Right renal pelvis (tissue), 4 donors: ENCODE measurements around the gene PCBP1. TPM values are rescaled to one million over a fixed set of nuclear protein-coding genes. Genes with fewer than 3 reads are reported as not detected.
A peak's percentile ranks its signal among the peaks of the same experiment; 100 is the strongest.
"Not testable (repeated sequence)": the region's sequence is repeated elsewhere in the genome, so short reads cannot be mapped to it uniquely, and the experiment has no call there.

Experiments used
- DNase-seq, 4 donors: peaks; one replicate each; pipeline ENCODE4 v3.0.0-alpha.2; 2013; ENCODE audit warnings: low read depth in 4 of 4, low spot score in 3 of 4, missing footprints in 1 of 4
- polyA plus RNA-seq, 4 donors: library from polyadenylated mRNA; unstranded; fragments of 120-200 nt; gene quantifications; one replicate each; pipeline ENCODE4 v1.2.1, GENCODE V29; 2013; ENCODE audit not compliant: insufficient read length in 4 of 4

The PCBP1 gene
- polyA plus RNA-seq, result 100 to 1,000 TPM; 298 to 339 (median 319) TPM

DNA sequence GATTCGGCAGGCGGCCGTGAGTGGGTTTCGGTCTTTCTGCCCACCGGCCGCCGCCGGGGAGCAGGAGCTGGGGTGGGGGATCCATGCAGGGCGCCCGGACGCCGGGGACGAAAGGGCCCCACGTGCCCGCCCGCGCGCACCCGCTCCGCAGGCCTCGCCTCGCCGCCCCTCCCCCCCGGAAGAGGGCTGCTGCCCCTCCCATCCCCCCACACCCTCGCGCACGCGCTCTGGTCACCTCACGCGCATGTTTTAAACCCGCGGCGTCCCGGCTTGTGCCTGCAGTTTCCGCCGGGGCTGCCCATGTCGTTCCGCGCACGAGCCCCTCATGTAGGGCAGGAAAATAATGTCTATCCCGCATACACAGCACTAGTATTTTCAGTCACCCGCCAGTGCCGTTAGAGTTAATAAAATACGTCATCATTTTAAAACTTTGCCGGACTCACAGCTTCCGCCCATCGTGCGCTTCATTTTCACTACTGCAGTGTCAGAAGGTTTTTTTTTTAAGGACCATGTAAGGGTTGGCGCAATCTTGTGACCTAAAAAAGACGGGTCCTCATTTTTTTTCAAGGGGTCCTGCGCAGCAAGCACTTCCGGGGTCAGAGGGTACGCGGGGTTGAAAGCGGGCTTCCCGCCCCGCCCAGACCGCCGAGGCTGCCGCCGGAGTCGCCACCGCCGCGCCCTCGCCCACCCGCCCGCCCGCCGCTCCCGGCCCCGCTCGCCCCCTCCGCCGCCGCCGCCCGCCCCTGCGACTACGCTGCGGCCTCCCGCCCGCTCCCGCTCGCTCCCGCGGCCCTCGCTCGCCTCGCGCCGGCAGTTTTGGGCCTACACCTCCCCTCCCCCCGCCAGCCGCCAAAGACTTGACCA lies at the start of gene PCBP1:
TSS of gene PCBP1 (plus strand) at position 640 of the 864 bp plus-strand sequence. CDS start 267 bp downstream, outside the sequence.
- DNase-seq, result peak; percentile 88 to 92 (median 90)

DNA sequence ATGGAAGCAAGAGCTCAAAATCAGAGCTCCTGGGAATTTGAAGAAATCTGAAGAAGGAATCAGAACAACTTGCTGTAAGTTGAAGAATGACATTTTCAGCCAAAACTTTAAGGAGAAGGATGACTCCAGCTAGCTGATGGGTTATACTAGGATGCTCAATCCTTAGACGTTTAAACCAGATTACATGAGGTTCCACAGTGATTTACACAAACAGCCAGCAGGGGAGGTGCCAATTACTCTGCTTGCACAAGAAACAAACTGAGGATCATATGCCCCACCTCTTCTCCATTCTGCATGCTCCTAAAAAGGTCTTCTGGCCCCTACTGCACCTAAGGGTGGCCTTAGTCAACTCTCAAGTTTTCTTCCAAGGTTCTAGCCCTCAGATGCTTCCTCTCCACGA lies 47.9 kb upstream of the PCBP1 start:
- DNase-seq, result no peak

DNA sequence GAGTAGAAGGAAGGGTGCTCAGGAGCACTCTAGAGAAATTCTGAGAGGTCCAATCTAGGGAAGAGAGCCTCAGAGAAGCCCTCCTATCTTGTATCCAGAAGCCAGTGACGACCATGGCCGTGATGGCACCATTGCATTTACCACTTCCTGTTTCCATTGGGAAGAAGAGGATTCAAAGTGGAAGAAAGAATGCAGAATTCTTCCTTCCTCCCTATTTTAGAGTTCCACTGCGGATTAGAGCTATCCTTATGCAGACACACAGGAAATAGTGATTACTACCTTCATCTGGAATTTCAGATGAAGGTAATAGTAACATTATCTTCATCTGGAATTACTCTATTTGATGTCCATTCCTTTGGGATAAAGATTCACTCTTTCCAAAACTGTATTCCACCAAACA lies 45.6 kb upstream of the PCBP1 start:
- no peak for DNase-seq

DNA sequence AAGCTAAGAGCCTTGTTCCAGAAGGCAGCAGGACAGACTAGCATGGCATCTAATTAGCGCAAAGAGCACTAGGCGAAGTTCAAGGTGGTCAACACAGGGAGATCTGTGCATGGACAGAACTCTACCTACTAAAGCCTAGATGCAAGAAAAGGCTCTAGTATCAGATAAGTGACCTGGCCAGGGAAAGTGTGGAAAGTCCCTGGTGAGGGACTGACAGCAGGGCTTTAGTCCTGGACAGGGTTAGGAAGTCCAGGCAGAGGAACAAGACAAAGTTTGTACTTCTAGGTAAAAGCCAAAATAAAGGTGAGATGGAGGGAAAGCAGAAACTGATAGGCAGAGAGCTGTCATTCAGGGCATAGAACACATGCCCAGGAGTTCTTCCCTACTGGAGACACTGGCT lies 45.0 kb upstream of the PCBP1 start:
- DNase-seq, result no peak

DNA sequence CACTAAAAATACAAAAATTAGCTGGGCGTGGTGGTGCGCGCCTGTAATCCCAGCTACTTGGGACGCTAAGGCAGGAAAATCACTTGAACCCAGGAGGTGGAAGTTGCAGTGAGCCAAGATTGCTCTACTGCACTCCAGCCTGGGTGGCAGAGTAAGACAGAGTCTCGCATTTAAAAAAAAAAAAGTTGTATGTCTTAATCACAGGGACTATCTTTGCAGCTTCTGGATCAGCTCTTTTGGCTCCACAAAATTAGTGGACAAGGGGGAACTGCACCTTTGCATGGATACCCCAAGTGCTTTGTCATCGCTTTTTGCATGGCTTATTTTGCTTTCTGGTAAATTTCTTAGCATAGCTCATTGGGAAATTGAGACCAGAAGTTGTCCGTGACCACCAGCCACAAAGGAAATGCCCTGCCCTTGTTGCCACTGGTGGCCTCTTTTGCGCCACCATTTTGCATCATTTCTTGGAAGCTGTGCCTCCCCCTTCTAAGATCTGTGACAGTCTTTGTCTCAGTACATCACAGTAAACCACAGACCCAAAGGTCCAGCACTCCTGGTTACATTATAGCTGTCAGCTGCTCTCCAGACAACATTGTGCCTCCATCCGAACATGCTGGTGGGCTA lies 43.9 kb upstream of the PCBP1 start:
- DNase-seq, result no peak

DNA sequence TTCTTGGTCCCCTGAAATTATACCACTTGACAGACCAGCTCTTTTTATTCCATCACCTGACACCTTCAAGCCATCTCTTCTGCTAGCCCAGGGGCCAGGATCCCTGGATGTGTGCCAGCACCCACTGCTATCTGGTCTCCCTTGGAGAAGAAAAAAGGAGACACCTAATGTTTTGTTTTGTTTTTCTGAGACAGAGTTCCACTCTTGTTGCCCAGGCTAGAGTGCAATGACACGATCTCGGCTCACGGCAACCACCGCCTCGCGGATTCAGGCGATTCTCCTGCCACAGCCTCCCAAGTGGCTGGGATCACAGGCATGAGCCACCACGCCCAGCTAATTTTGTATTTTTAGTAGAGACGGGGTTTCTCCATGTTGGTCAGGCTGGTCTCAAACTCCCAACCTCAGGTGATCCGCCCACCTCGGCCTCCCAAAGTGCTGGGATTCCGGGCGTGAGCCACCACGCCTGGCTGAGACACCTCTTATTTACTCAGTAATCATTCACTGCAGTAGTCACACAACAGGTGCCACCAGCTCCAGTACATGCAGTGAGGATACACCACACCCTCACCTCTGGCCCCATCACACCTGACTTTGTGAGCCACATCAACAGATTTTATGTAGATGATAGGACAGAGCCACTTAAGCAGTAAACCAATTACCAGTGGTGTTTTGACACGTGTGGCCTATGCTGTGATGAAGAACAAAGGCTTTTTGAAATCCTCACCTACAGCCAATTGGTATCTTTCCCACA lies 42.8 kb upstream of the PCBP1 start:
- DNase-seq, result no peak

DNA sequence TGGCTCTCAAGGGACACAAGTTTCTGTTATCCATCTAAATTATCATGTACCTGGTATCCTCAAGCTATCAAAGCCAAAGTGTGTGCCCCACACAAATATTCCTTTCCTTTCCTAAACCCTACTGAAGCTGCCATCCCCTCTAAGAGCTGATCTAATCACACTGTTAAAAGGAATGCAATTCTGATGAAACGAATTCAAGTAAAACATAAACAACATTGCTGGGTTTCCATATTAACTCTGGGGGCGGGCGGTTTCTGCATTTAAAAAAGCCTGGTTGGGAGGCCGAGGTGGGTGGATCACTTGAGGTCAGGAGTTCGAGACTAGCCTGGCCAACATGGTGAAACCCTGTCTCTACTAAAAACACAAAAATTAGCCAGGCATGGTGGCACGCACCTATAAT lies 41.9 kb upstream of the PCBP1 start:
- DNase-seq, result no peak

DNA sequence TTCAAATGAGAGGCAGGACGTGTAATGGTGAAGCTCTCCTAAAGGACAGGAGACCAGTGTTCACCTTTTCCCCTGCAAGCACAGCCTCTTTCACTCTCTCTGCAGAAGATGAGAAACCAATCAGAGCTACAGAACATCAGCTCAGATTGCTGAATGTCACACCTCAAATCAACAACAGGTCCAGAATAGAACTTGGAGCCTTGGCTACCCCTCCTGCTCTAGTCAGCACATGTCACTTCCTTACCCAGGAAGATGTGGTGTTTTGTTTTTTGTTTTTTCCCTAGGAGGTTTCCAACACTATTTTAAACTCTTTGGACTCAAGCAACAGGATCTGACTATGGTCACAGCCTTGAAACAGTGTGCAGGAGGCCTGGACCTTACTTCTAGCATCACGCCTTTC lies 41.3 kb upstream of the PCBP1 start:
- no peak for DNase-seq

DNA sequence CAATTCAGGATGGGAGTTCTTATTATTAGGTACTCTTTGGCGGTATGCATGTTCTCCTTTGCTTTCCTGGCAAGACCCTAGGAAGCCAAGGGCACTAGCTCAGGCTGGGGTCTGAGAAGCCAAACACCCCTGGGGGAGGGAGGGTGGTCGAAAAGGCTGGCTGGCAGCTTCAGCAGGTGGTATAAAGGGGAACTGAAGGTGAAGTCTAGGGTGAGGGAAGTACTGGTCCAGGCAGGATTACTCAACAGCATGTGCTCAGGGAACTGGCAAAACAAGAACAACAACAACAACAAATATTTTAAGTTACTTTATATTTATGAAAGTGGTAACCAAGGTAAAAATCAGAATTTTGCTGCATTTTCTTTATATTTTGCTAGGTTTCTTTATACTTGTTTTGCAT lies 40.7 kb upstream of the PCBP1 start:
- no peak for DNase-seq

DNA sequence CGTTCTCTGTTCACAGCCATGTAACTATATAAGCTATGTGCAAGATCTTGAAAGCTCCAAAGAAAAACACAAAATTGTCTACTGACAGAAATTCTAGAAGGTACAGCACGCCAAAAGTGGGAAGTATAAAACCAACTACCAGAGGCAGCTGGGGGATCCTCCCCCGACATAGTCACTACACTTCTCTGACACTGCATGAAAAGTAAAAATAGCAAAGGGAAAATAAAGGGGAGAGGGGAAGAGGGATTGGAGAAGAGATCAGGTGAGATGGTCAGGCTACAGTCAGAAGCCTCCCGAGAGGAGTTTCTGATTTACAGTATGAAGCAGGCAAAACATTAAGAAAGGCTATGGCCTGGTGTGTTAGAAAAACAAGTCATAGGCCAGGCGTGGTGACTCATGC lies 39.8 kb upstream of the PCBP1 start:
- no peak for DNase-seq

DNA sequence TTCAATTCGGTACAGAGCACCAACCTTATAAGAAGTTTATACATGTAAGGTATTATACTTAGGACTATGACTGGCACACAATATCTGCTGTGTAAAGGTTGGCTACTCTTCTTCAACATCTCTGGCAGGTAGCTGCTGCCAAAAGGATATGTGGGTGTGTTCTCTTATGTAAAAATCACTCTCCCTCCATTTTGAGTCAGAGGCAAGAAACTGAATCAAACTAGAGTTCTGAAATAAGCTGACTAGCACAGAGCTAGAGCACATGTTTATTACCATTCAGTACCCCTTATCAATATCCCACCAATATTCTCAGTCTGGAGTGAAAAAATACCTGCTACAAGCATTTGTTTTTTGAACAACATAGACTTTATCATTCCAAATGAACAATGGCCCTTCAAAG lies 38.0 kb upstream of the PCBP1 start:
- no peak for DNase-seq

DNA sequence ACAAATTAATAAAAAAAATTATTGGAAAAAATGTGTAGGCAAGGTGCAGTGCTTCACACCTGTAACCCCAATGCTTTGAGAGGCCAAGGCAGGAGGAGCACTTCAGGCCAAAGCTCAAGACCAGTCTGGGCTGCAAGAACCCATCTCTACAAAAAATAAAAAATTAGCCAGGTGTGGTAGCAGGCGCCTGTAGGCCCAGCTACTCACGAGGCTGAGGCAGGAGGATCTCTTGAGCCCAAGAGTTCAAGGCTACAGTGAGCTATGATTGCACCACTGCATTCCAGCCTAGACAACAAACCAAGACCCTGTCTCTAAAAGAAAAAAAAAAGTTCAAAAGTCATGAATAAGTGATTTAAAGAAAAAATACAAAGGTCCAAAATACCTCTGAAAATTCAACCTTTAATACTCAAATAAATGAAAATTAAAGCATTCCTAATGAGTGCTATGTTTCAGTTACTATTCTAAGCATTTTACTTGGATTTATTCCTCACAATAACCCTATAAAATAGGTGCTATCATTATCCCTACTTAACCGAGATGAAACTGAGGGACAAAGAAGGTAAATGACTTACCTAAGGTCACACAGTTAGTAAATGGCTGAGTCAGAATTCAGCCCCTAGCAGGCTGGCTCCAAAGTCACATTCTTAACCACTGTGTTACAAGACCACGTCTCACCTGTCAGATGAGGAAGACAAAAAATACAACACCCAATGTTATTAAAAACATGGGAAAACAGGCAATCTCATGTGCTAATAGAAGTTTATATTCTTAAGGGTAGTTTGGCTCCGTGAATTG lies 36.4 kb upstream of the PCBP1 start:
- DNase-seq, result no peak

DNA sequence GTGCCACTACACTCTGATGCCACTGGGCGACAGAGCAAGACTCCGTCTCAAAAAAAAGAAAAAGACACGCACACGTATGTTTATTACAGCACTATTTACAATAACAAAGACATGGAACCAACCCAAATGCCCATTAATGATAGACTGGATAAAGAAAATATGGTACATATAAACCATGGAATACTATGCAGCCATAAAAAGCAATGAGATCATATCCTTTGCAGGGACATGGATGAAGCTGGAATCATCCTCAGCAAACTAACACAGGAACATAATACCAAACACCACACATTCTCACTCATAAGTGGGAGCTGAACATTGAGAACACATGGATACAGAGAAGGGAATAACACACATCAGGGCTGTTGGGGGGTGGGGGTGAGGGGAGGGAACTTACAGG lies 32.0 kb upstream of the PCBP1 start:
- not testable (repeated sequence) for DNase-seq

DNA sequence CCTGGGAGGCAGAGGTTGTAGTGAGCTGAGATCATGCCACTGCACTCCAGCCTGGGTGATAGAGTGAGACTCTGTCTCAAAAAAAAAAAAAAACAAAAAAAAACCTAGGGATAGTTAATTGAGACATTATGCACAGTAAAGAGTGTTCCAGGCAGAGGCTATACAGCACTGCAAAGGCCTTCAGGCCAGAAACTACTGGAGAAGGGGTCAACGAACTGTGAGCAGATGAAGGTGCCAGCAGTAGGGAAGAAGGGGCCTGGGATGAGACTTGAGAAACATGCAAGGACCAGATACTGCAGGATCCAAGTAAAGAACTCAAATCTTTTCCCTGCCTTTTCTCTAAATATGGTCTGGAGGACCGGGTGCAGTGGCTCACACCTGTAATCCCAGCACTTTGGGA lies 26.0 kb upstream of the PCBP1 start:
- DNase-seq, result no peak

DNA sequence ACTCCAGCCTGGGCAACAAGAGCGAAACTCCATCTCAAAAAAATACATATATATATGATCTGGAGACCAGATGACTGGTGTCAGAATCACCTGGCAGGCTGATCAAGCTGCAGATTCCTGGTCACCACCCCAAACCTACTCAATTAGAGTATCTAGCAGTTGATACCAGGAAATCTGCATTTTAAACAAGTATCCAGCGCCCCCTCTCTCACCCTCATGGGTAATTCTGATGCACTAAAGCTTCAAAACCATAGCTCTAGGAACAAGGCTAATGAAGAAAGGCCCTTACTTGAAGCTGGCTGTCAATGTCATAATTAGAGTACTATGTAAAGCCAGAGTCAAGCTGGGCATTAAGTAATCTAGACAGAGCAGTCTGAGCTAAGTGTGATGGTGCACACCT lies 25.0 kb upstream of the PCBP1 start:
- no peak for DNase-seq

DNA sequence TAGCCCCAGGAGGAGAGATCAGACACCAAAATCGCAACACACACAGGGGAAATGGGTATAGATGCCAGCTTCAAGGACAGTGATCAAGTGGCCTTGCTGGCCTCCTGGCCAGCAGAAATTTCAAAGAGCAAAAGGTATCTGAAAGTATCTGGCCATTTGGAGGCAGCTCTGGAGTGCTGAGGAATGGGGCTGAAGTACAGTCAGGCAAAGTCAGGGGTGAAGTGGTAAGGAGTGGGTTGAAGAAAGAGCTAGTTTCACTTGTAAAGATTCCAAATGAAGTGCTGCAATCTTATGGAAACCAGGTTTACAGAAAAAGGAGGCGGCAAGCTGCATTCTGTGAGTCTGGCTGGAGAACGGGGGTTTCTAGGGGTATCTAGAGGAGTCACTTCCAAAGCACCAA lies 19.2 kb upstream of the PCBP1 start:
- DNase-seq, result no peak

DNA sequence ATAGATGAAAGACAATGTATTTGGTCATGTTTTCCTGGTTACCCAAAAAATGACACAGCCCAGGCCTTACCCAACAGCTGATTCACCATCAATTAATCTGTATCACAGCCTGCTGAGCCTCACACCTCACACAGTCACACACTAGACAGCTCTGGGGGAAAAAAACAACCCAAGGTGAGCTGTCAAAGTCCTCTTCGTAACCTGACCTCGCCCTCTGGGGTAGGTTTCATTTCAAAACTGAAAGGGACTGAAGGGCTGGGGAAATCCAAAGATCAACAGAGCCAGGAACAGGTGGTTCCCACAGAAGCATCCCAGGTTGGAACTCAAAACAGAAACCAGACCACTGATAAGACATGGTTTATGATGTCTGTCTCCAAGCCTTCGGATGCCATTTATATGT lies 18.2 kb upstream of the PCBP1 start:
- DNase-seq, result no peak

DNA sequence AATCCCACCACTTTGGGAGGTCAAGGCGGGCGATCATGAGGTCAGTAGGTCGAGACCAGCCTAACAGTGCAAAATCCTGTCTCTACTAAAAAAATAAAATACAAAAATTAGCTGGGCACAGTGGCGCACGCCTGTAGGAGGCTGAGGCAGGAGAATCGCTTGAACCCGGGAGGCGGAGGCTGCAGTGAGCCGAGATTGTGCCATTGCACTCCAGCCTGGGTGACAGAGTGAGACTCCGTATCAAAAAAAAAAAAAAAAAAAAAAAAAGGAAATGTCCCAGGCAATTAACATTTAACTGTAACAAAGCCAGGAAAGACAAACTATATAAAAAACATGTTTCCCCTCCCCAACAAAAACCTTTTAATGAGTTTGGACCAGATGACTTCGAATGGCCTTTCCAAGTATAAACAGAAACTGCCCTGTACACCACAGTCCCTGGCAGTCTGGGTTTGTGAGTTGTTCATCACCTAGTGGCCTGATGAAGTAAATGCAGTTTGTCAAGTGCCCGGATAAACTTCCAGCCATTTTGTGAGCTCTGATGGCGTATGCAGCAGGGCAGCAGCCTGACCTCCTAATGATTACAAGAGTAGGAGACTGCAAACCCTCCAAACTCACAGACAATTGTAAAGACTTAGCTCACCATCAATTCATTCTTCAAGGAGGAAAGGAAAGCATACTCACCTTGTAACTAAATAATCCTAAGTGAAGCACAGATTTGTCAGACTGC lies 16.6 kb upstream of the PCBP1 start:
- DNase-seq, result peak in 3 of 4 donors; percentile 58 to 74 (median 73)

DNA sequence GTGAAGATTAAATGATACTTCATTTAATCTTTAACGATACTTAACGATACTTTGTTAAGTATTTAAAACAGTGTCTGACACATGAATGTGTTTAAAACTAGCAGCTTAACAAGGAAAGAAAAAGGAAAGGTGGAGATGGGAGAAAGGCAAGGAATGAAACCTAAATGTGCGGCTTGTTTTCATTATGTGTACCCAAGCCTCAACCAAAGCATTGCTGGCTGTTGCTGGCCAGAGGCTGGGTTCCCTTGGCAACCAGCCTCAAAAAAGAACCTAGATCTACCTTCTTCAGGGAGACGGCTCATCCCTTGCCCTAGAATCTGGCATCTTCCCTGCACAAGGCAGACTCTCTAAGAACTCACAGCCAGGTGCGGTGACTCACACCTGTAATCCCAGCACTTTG lies 13.8 kb upstream of the PCBP1 start:
- no peak for DNase-seq

DNA sequence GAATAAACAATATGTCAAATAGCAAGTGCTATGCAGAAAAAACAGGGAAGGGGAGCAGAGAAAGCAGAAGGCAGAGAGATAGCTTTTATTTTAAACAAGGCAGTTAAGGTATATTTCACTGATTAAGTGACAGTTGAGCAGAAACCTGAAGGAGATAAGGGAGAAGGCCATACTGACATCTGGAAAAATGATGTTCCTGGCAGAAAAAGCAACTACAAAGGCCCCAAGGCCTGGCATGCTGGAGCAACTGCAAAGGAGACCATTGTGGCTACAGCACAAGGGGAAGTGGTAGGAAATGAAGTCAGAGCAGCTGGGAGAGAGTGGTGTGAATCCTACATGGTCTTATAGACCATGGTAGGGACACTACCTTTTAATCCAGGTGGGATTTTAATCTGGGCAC lies 8.9 kb upstream of the PCBP1 start:
- DNase-seq, result no peak
